HG02970 (cell line): ENCODE measurements around the gene LZTR1.
"Not testable (repeated sequence)": the region's sequence is repeated elsewhere in the genome, so short reads cannot be mapped to it uniquely, and the experiment has no call there.

Experiments used
- ATAC-seq: cut with Tn5 transposase; IDR thresholded peaks from one replicate; pipeline ENCODE4 v1.9.1; 2021; ENCODE audit warnings: mild to moderate bottlenecking, moderate library complexity, moderate number of reproducible peaks; ENCODE audit not compliant: unreplicated experiment, low FRiP score

LZTR1 gene

DNA sequence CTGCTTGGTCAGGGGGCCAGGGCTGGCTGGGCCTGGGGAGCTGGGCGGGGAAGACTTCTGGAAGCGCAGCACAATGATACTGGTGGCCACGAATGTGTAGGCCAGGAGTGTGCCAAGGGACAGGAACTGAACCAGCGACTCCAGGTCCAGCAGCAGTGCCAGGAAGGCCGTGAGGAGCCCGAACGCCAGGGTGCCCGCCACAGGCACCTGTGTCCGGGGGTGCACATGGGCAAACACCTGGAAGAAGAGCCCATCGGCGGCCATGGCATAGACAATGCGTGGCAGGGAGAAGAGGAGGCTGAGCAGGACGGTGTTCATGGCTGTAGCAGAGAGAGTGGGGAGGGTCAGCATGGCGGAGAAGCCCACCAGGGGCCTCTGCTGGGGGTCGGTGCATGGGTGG lies 47.9 kb downstream of the LZTR1 start:
- no peak for ATAC-seq

DNA sequence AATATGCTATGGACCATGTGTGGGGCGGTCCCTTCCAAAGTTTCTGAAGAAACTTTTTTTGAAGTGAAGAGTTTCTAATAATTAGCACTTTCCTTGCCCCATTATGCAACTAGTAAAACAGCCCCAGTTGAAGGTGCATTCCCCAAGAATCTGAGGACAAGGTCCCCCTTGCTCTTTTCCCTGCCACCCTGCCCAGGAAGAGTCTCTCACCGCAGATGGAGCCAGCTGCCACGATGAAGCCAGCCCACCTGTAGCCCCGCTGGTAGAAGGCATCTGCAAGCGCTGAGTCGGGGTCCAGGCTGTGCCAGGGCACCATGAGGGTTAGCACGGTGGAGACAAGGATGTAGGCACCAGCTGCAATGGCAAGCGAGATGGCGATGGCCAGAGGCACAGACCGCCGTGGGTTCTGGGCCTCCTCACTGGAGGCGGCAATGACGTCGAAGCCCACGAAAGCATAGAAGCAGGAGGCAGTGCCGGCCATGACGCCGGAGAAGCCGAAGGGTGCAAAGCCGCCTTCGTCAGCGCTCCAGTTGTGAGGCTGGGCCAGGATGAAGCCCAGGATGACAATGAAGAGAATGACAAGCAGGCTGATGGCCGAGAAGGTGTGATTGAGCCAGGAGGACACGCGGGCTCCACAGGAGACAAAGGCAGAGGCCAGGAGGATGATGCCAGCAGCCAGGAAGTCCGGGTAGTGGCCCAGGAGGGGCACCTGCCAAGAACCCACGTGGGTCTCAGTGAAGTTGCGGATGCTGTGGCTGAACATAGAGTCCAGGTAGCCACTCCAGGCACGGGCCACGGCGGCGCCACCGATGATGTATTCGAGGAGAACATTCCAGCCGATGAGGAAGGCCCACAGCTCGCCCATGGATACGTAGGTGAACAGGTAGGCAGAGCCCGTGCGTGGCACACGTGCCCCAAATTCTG lies 48.8 kb downstream of the LZTR1 start:
- ATAC-seq, result no peak

DNA sequence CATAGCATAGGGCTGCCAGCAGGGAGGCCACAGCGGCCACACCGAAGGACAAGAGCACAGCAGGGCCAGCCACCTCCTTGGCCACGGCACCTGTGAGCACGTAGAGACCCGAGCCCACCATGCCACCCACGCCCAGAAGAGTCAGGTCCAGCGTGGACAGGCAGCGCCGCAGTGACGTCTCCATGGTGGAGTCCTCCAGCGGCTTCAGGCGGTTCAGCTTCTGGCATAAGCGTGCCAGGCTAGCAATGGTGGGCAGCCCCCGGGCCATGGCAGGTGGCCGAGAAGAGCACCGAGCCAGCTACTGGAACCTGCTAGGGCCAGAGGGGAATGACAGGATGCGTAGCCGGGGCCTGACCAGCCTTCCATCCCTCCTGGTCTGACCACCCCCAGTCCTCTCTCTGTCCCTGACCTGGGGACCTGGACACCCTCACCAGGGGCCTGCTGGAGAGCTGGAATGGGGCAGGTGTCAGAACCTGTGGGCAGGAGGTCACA lies 49.5 kb downstream of the LZTR1 start:
- no peak for ATAC-seq

DNA sequence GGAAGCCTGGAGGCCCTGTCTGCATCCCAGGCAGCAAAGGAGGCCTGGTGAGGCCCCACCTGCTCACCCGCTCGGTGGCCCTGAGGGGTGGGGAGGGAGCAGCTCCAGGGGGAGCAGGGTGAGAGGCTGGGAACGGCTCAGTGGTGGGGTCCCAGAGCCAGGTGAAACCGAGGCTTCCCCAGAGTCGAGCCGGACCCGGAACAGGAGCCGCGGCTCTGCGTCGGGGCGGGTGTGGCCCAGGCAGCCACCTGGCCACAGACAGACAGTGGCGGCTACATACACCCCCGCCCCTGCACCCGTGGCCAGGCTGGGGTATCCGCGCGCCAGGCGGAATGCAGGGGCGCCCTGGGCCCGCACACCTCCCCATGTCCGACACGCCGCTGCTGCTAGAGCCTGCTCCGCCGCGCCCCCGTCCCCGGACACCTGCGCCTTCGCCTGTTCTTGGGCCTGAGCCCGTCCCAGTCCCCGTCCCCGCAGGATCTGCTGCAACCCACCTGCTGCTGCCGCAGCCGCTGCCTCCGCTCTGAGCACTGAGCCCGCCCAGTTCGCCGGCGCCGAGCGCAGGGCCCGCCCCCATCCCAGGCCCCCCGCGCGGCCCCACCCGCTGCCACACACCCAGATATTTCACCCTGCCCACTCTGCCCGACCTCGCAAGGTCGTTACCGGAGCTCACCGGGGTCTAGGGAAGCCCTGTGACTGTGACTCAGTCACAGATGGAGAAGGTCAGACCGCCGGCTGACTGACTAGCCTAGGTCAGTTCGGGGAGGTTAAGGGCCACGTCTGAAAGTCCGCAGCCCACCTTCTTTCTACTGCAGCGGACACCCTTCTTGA lies 50.2 kb downstream of the LZTR1 start, which contains the start of gene SLC7A4:
Gene SLC7A4 (minus strand): TSS at position 525 of the 831 bp plus-strand sequence. CDS start 749 bp downstream, outside the sequence.
- no peak for ATAC-seq

DNA sequence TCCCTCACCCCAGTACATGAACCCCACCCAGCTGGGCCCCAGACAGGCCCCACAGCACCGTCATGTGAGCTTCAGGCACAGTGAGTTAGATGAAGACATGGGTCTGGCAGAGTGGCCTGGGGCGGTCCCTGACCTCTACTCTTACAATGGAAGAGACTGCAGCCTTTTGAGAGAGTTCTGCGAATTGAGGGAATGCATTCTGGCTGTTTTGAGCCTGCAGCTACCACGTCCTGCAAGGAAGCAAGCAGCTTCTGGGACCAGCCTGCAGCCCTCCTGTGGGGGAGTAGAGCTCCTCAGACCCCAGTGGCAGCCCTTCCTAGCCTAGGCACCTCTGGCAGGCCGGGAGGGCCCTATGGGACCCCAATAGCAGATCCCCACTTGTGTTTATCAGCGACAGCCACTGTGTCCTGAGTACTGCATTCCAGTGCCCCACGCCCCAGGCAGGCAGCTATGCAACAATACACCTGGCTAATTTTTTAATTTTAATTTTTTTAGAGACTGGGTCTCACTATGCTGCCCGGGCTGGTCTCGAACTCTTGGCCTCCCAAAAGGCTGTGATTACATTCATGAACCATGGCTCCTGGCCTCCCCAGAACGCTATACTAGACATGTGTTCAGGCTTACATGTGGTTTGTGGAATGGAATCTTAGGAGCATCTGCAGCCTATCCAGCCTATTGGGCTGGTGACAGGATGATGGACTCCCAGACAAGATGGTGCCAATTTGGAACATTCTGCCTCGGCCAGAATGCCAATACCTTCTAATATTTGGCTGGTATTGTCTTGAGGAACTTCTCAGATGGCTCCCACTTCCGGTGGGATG lies 51.0 kb downstream of the LZTR1 start:
- ATAC-seq, result no peak

DNA sequence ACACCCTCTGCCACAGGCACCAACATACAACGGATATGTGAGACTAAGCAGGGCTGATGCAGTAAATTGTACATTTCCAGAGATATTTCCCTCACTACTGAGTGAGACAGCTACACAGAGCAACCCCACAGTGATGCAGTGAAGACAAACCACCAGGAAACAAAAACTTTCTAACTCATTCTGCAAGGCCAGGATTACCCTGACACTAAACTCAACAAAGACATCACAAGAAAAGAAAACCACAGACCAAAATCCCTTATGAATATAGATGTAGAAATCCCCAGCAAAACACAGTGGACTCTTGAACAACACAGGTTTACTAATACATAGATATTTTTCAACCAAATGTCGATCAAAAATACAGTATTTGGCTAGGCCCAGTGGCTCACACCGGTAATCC lies 51.8 kb downstream of the LZTR1 start:
- ATAC-seq, result no peak

DNA sequence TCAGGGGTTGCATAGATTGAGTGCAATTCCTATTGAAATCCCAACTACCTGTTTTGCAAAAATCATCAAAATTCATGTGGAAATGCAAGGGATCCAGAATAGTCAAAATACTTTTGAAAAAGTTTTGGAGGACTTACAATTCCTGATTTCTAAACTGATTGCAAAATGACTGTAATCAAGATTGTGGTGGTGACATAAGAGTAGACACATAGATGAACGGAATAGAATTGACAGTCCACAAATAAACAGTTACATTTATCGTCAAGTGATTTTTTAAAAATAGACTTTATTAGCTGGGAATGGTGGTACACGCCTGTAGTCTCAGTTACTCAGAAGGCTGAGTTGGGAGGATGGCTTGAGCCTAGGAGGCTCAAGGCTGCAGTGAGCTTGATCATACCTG lies 52.9 kb downstream of the LZTR1 start:
- no peak for ATAC-seq

DNA sequence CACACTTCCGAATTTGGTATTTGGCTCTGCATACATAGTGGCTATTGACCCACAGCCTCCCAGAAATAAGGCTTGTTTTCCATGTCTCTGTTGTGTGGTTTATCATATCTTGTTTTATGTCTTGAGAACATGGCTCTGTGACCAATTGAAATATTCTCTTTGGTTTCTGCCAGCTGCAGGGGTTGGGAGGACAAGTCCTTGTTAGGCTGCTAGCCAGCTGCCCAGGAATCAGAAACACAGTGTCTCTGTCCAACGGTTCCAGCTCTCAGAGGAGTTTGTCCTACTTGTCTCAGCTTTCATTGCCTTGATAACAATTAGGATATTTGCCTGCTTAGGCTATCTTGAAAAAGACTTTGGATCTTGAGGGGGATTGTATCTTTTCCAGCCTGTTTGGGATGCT lies 56.3 kb downstream of the LZTR1 start:
- no peak for ATAC-seq

DNA sequence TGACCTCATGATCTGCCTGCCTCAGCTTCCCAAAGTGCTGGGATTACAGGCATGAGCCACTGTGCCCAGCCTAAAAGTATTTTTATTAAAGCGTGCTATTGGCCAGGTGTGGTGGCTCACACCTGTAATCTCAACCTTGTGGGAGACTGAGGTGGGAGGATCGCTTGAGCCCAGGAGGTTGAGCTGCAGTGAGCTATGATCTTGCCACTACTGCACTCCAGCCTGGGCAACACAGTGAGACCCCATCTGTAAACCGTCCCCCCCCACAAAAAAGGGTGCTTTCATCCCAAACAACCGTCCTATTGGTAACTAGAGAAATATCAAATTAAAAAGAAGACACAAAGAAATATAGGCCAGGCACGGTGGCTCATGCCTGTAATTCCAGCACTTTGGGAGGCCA lies 57.1 kb downstream of the LZTR1 start:
- ATAC-seq, result not testable (repeated sequence)

DNA sequence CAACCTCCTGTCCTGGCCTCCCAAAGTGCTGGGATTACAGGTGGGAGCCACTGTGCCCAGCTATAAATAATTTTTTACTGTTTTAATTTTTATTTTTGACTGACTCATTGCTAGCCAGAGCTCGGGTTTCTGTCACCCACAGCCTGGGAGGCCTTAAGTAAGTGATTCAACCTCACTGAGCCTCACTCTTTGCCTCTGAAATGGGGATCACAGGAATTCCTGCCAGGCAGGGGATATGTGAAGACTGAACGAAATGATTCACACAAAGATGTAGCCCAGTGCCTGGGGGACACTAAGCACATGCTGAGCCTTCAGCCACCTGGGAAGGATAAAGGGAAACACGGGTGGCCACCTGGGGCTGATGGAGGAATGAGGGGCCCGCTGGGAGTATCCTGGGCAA lies 59.8 kb downstream of the LZTR1 start:
- no peak for ATAC-seq

DNA sequence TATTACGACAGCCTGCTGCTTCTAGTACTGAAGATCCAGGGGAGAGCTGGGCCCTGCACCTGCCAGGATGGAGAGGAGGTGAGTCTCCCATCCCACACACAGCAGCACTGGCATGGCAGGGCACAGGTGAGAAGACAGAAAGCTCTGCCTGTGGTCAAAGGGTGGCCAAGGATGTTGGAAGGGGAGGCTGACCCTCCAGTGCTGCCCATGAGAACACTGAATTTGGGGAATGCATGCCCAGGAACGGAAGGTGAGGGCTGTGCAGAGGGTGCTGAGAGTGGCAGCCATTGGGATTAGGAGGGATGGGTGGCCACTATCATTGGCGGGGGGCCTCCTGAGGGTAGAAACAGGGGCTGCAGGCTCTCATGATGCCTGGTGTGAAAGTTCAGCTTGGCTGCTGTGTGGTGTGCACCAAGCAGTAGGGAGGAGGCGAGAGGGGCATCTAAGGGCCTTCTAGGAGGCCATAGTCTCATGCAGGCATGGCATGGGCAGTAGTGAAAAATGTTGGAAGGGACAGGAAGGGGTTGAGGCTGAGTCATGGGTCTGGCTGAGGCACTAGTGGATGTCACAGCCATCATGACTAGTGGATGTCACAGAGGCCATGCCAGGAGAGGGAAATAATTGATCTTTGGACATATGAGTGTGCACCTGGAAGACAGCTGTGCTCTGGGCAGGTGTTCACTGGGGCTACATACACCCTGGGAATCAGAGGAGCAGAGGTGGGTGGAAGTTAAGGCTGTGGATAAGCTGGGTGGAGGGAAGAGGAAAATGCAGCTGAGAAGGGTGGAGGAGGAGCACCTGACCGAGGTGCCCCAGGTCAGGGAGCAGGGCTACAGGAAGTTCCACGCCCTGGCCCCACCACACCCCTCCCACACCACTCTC lies 61.1 kb downstream of the LZTR1 start:
- ATAC-seq, result no peak

DNA sequence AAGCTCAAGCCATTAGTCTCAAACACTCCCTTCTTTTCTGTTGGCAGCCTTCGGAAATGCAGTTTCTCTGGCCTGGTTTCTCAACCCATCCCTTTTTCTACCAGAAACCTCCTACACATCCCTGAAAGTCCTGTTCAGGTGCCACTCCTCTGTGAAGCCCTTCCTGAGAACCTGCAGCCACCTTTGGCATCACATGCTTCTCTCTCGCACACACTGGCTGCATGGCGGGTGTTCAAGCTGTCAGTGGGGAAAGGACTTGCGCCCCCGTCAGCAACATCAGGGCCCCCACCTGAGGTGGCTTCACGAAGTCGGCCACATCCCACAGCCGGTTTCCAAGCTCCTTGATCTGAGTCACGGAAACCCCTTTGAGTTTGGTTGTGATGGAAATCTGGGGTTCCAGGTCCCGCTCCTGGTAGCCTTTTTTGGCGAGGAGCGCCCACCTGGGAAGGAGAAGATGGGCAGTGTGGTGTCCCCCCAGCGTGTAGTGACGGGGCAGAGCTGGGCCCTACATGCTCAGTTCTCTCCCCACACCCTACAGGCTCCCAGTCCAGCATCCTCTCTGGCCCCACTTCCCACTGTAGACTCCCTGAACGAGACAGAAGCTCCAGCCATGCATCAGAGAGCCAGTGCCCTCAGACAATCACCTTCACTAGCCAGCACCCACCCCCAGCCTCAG lies 61.9 kb downstream of the LZTR1 start:
- ATAC-seq, result no peak

DNA sequence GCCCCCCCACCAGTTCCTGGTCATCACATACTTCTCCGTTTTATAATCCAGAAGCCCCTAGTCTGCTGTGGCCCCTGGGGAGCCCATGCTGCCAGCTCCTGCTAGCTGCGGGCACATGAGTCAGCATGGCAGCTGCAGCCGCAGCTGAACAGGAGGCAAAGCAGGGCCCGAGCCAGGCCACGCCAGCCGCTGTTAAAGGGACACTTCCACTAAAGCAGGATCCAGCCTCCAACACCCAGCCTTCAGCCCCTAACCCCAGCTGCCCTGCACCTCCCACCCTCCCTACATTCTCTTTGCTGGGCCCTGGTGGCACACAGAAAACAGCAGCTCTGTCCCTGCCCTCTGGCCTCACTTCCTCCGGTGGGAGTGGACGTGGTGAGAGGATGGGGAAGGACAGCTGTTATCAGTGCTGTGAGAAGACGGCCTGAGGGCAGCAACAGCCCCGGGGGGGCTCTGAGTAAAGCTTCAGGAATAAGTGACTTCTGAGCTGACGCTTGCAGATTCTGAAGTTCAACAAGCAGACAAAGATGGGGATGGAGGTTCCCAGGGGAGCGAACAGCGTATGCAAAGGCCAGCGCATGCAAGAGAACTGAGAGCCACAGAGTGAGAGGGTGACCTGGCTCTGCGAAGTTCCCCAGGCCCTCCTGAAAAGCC lies 63.0 kb downstream of the LZTR1 start:
- no peak for ATAC-seq

DNA sequence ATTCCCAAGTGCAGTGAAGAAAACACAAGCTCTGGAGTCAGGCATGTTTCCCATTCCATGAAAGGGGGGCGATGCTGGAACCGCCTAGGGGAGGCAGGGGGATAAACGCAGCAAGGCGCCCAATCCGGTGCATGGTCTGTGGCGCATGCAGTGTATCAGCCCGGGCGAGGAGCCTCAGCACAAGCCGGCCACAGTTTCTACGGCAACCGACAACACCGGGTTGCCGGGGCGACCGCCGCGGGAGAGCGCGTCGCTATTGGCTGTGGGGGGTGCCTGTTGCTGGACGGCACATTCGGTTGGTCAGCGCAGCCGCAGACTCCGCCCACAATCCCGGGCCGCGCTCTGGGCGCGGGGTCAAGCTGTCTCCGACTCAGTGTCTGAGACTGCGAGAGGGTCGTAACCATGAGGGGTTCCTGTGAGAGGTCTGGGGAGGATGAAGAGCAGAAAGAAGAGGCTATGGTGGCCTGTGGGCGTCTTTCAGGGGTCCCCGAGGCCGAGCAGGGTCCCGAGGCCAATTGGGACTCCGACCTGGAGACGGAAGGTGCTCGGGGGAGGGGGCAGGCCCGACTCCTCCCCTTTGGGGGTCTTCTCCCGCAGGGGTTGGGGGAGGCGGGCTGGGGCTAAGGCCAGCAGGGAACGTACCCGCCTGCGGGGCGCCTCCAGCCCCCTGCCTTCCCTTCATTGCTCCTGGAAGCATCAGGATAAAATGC lies 63.6 kb downstream of the LZTR1 start, which contains the start of gene LRRC74B:
Gene LRRC74B (plus strand): TSS at position 362 of the 710 bp plus-strand sequence. CDS start 41 bp downstream, at position 403.
- ATAC-seq, result peak; percentile 84

DNA sequence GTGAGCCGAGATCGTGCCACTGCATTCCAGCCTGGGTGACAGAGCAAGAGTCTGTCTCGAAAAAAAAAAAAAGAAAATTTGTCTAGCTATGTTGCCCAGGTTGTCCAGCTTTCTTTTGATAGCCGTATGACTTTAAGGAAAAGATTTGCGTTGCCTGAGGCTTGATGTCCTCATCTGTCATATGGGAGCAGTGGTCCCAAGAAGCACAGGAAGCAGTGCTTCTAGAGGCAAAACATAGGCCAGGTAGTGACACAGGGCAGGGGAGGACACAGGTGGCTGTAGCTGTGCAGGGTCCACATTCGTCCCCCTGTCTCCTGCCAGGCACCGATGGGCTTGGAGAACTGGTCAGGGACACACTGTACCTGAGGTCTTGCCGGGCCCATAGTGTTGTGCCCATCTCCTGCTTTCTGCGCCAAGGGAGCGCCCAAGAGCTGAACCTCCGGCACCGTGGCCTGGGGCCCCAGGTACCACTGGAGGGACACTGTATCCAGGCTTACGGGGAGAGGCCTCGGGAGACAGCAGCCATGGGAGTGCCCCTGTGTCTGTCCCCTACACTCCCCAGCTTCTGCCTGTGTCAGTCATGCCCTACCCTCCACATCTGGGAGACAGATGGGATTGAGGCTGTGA lies 65.1 kb downstream of the LZTR1 start:
- ATAC-seq, result no peak

DNA sequence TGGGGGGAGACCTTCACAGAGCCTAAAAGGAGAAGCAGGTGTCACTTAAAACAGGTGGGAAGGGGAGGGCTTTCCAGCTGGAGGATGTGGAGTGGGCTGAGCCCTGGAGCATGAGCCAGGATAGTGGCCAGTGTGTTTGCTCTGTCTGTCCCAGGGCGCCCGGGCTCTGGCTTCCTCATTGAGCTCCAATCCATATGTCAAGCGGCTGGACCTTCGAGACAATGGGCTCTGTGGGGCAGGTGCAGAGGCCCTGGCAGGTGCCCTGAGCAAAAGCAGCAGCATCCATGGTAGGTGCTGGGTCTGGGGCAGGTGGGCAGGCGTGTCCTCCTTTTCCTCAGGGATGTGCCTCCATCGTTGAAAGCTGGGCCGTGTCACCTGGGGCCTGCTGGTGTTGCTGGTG lies 65.6 kb downstream of the LZTR1 start:
- no peak for ATAC-seq

DNA sequence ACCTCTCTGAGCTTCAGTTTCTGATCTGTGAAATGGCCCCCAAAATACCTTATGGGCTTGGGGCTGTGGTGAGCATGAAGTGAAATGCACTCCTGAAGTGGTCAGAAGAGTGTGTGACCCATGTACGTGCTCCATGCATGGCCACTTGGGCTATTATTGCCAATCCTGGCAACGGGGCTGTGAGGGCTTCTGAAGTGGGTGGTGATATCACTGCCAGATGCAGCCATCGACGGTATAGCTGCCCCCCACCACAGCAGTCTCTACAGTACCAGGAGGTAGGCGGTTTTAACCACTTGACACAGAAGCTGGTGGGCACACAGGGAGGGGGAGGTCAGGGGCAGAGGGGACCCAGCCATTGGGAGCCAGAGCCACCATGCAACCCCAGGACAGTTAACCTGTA lies 66.4 kb downstream of the LZTR1 start:
- ATAC-seq, result not testable (repeated sequence)
